GM12873 (cell line): Measurements from ENCODE around the gene QPCT.

Source experiments
- TF ChIP-seq, protein P1 (sequence below): IDR thresholded peaks from 2 replicates; pipeline ENCODE4 v1.5.1; 2012; ENCODE audit warnings: low read depth, mild to moderate bottlenecking, moderate library complexity, low read length, control low read depth; ENCODE audit not compliant: insufficient read depth; ENCODE audit errors: missing control alignments

QPCT gene

DNA sequence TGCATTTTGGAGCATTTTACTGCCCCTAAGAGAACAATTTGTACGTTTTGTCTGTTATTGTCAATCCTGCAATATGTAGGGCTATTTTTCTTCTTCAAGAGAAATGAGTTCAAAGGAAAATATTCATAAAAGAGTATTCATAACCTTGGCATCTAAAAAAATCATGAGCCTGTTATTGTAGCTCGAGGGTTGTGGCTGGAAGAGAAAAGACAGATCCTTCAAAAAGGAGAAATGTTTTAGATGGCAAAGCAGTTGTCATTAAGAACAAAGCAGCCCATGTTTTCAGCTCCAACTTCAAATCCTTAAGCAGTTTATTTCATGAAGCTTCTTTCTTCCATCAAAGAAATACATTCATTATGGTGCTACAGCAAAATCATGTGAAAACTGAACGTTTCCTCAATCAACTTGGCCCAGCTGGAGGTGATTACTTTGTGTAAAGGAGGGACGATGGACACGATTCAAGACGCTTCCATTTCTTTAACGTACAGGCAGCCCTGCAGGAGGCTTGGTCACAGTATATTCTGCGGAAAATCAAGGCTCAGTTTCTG lies 31.4 kb downstream of the QPCT start:
- TF ChIP-seq, protein P1, sequence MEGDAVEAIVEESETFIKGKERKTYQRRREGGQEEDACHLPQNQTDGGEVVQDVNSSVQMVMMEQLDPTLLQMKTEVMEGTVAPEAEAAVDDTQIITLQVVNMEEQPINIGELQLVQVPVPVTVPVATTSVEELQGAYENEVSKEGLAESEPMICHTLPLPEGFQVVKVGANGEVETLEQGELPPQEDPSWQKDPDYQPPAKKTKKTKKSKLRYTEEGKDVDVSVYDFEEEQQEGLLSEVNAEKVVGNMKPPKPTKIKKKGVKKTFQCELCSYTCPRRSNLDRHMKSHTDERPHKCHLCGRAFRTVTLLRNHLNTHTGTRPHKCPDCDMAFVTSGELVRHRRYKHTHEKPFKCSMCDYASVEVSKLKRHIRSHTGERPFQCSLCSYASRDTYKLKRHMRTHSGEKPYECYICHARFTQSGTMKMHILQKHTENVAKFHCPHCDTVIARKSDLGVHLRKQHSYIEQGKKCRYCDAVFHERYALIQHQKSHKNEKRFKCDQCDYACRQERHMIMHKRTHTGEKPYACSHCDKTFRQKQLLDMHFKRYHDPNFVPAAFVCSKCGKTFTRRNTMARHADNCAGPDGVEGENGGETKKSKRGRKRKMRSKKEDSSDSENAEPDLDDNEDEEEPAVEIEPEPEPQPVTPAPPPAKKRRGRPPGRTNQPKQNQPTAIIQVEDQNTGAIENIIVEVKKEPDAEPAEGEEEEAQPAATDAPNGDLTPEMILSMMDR, result no peak

DNA sequence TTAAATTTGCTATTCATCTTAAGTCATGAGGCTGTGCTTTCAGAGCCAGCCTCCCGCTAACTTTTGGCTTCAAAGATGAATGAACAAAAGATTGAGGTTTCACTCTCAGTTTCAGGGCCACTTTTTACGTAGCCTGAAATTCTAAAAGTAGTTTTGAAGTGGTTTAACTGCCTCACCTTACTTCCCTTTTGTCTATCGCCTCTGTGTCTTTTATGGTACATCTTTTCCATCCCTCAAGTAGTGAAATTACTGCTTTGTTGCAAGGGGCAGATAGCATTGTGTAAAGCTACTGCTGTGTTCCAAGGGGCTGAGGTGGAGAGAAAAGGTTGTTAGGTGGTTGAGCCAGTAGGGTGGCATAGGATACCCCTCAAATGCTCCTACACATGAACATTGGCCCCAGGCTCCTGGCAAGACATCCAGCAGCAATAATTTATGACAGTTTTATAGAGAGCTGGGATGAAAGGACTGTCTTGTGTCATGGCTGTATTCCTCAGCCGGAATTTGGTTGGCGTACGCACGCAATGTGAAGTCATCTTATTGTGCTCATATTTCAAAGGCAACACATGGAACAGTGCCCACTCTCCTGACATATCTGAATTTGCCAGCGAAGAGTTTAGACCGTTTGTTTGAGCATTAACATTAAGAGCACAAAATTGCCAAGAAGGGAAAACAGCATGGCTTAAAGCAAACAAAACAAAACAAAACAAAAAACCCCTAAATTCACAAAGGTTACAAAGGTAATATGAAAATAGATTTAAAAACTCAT lies 32.2 kb downstream of the QPCT start:
- TF ChIP-seq, protein P1, result peak; percentile 7

DNA sequence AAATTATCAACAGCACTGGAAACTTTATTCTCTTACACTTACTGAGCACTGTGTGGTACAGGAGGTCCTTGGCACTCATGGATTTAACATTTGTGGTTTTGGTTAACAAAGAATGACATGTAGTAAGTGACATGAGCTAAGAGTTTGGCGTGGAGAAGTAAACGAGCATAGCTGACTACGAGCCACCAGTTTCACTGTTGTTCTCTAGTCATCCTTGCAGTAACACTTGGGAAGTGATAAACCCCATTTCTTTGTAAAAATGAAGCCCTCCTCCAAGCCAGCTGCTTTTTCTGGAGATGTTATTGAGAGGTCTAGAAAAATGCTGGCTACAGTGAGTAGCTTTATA lies 32.7 kb downstream of the QPCT start:
- TF ChIP-seq, protein P1, result no peak

DNA sequence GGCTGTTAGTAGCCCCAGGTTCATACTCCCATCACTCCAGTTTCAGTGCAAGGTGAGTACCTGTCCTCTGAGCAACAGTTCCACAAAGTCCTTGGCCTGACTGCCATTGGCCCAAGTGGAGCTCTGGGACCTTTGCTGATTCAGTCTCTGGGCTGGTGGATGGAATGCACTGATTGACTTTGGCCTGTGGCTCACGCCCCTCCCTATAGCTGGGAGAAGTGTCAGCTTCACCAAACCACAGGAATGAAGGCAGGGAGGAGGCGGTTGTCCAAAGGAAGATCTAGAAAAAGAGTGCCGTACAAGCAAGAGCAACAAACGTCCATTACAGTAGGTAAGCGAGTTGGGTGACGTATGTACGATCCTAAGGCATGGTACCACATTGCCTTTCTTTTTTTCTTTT lies 34.0 kb downstream of the QPCT start:
- TF ChIP-seq, protein P1, result no peak

DNA sequence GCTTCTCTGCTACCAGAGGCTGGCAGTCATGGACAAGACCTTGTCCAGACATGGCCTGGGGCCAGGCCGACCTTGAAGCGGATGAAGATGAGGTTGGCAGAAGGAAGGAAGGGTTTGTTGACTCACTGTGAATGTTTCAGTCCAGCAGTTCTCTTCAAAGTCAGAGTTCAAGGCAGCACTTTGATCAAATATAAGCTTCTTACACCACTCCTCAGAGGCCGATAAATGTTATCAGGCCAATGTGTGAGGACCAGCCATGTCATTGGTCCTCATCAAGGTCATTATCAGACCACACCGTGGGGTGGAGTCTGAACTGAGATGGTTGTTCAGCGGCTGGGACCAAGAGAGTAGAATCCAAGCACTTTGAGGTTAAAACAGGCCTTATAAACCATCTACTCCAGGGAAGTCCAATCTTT lies 35.5 kb downstream of the QPCT start:
- TF ChIP-seq, protein P1, result no peak

DNA sequence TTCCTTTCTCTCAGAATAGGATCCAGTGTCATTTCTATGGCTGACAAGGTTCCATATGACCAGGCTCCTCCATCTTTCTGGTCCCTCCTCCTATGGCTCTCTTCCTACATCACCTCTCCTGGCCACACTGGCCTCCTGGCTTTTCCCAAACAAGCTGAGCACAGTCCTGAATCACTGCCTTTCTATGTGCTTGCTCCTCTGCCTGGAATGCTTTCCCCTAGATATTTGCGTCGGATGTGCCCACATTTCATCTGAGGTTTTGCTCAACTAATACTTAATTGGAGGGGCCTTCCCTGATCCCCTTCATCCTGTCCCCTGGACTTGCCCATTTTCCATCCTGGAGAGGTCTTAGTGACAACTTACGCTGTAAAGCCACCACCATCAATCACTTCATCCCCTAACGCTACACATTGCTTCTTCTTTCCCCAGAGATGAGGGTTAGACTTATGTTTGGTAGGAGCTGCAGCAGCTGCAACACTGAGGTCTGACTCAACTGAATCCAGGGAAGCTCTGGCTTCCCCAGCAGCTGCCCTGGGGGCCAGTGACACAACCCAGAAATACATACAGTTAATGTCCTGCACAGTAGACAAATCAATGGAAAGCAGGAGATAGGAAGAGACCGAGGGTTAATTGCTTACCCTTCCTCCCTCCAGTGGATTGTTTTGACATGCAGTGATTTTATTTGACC lies 42.9 kb downstream of the QPCT start:
- TF ChIP-seq, protein P1, result no peak

DNA sequence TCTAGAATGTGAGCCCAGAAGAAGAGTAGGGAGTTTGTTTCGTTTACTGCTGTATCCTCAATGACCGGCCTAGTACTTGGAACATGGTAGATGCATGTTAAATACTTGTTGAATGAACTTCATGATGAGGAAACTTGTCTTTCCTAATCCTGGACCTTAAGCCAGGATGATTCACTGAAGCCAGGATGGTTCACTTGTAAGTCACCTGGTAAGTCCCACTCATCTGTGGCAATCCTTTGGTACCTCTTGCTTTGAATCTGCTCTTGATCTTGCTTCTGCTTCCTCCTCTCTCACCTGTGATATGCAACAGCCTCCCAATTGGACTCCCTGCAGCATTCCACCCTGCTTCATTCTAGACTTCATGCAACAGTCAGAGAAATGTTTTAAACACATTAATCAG lies 43.6 kb downstream of the QPCT start:
- TF ChIP-seq, protein P1, result no peak
